Measurements from ENCODE around the gene TTLL11. TPM values are rescaled to one million over a fixed set of nuclear protein-coding genes. Genes with fewer than 3 reads are reported as not detected.

TTLL11 gene, protein sequence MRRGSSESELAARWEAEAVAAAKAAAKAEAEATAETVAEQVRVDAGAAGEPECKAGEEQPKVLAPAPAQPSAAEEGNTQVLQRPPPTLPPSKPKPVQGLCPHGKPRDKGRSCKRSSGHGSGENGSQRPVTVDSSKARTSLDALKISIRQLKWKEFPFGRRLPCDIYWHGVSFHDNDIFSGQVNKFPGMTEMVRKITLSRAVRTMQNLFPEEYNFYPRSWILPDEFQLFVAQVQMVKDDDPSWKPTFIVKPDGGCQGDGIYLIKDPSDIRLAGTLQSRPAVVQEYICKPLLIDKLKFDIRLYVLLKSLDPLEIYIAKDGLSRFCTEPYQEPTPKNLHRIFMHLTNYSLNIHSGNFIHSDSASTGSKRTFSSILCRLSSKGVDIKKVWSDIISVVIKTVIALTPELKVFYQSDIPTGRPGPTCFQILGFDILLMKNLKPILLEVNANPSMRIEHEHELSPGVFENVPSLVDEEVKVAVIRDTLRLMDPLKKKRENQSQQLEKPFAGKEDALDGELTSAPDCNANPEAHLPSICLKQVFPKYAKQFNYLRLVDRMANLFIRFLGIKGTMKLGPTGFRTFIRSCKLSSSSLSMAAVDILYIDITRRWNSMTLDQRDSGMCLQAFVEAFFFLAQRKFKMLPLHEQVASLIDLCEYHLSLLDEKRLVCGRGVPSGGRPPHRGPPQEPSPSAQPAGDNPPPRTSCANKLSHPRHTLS
- 6.1 and 6.2 TPM in 2 replicates for total RNA-seq

GRCh38 chr9:122092611-122093506, at the start of gene TTLL11:
TSS of gene TTLL11 (minus strand) at chr9:122093308. CDS start at chr9:122093148, 160 bp downstream.

Small RNA genes within 50 kb of the gene (small RNA-seq; reads per million reads assigned to genes)
- gene MIR4478 (ENCODE audit: low replicate concordance): not detected

Other genes with a start within 250 kb of the TTLL11 start
- 22.8 and 24.3 TPM in 2 replicates for gene NDUFA8, start 66.5 kb upstream of the TTLL11 start, total RNA-seq
- gene MORN5, start 66.6 kb upstream of the TTLL11 start, total RNA-seq: 0.29 TPM in 1 of 2 replicates, not detected in the other
- under 0.01 TPM in 1 of 2 replicates, not detected in the other for gene LHX6, start 135.6 kb upstream of the TTLL11 start, total RNA-seq
- 11.0 and 11.2 TPM in 2 replicates for gene RBM18, start 171.5 kb upstream of the TTLL11 start, total RNA-seq
- gene MRRF, start 171.6 kb upstream of the TTLL11 start, total RNA-seq: 41.8 and 45.7 TPM in 2 replicates